CD4-positive, alpha-beta T cell (primary cell): ENCODE measurements around the gene MYB. TPM values are rescaled to one million over a fixed set of nuclear protein-coding genes. Genes with fewer than 3 reads are reported as not detected.

ENCODE experiments used
- ATAC-seq: fragments of 200-7000 bp; cut with Tn5 transposase; one replicate; pipeline ENCODE4 v1.10.0; 2022; ENCODE audit warnings: mild to moderate bottlenecking; ENCODE audit not compliant: poor library complexity
- CTCF ChIA-PET: fragments of 350-600 bp; sonication (Branson Sonifier 250); formaldehyde crosslinking; loops from one replicate; lab custom pipeline; 2021; ENCODE audit warnings: antibody characterized with exemption, inconsistent platforms; lab: Charles Lee
- POLR2A ChIA-PET: fragments of 350-600 bp; sonication (Branson Sonifier 250); formaldehyde crosslinking; loops from one replicate; lab custom pipeline; 2021; ENCODE audit warnings: antibody characterized with exemption, inconsistent platforms; lab: Charles Lee
- DNase-seq, 14 experiments: peaks; one replicate each; pipeline ENCODE4 v3.0.0-alpha.2; 2013 to 2020; ENCODE audit warnings: mixed read lengths in 2 of 14
- H3K27ac ChIP-seq, 2 donors: one replicate each; pipeline versions ENCODE4 v1.5.1 to v1.7.0; 2013; ENCODE audit warnings: low read length in 2 of 2, low read depth in 1 of 2, mild to moderate bottlenecking in 1 of 2
- H3K27me3 ChIP-seq, 2 experiments: 1 replicate in 1 of 2; 2 replicates in 1 of 2; pipeline versions ENCODE4 v1.6.1 to v1.7.0; 2013; ENCODE audit warnings: low read length in 2 of 2, control low read depth in 1 of 2, mild to moderate bottlenecking in 1 of 2, moderate library complexity in 1 of 2; ENCODE audit not compliant: insufficient read depth in 2 of 2, control insufficient read depth in 1 of 2
- H3K36me3 ChIP-seq: one replicate; pipeline ENCODE4 v1.6.1; 2013; ENCODE audit warnings: low read length, control low read depth; ENCODE audit not compliant: insufficient read depth
- H3K4me1 ChIP-seq: one replicate; pipeline ENCODE4 v1.6.1; 2013; ENCODE audit warnings: low read length, control low read depth; ENCODE audit not compliant: insufficient read depth
- H3K4me3 ChIP-seq: one replicate; pipeline ENCODE4 v1.5.1; 2013; ENCODE audit warnings: mild to moderate bottlenecking, low read length, moderate library complexity
- H3K9me3 ChIP-seq, 2 experiments: 1 replicate in 1 of 2; 2 replicates in 1 of 2; pipeline versions ENCODE4 v1.6.1 to v1.7.0; 2013; ENCODE audit warnings: low read length in 2 of 2, mild to moderate bottlenecking in 2 of 2, control low read depth in 1 of 2, moderate library complexity in 1 of 2; ENCODE audit not compliant: control insufficient read depth in 1 of 2, insufficient read depth in 1 of 2
- H3K27ac Mint-ChIP-seq: one replicate; pipeline ENCODE4 v1.8.0; 2020; ENCODE audit warnings: mixed read lengths
- H3K27me3 Mint-ChIP-seq: one replicate; pipeline ENCODE4 v1.8.0; 2021; ENCODE audit warnings: mixed read lengths
- H3K36me3 Mint-ChIP-seq: one replicate; pipeline ENCODE4 v1.8.0; 2021; ENCODE audit warnings: low read depth, mixed read lengths
- H3K4me1 Mint-ChIP-seq: one replicate; pipeline ENCODE4 v1.8.0; 2021; ENCODE audit warnings: low read depth, mixed read lengths
- H3K4me3 Mint-ChIP-seq: one replicate; pipeline ENCODE4 v1.8.0; 2020; ENCODE audit warnings: mild to moderate bottlenecking, mixed read lengths
- H3K9me3 Mint-ChIP-seq: one replicate; pipeline ENCODE4 v1.8.0; 2020; ENCODE audit warnings: mixed read lengths
- intact Hi-C, 2 experiments: fragments of 100-400 bp; cut with DNase I in 1 of 2; cut with micrococcal nuclease in 1 of 2; formaldehyde crosslinking; loops; one replicate each; pipeline versions ENCODE4 v1.15.1 to v1.9.0; 2023 to 2025; cut with DNase I, micrococcal nuclease
- total RNA-seq, 174 experiments: library from RNA in 2 of 174; stranded (reverse) in 2 of 174; gene quantifications; one replicate each; pipeline ENCODE4 v1.2.3 and lab custom pipeline; 2021 to 2026
- TF ChIP-seq, protein P1 (sequence below): fragments of 200-600 bp; IDR thresholded peaks from one replicate; pipeline ENCODE4 v1.8.0; 2022; ENCODE audit warnings: antibody characterized with exemption, mild to moderate bottlenecking

Gene MYB
- total RNA-seq, 2 experiments from 2014 or later, result 2.0 to 2.6 TPM

- H3K4me1 ChIP-seq, result no peaks in the 10 kb centered on the region
- no peak overlapping the region for H3K4me3 Mint-ChIP-seq
Measured at GRCh38 chr6:135146162-135146934, 34.8 kb upstream of the MYB start.

DNA sequence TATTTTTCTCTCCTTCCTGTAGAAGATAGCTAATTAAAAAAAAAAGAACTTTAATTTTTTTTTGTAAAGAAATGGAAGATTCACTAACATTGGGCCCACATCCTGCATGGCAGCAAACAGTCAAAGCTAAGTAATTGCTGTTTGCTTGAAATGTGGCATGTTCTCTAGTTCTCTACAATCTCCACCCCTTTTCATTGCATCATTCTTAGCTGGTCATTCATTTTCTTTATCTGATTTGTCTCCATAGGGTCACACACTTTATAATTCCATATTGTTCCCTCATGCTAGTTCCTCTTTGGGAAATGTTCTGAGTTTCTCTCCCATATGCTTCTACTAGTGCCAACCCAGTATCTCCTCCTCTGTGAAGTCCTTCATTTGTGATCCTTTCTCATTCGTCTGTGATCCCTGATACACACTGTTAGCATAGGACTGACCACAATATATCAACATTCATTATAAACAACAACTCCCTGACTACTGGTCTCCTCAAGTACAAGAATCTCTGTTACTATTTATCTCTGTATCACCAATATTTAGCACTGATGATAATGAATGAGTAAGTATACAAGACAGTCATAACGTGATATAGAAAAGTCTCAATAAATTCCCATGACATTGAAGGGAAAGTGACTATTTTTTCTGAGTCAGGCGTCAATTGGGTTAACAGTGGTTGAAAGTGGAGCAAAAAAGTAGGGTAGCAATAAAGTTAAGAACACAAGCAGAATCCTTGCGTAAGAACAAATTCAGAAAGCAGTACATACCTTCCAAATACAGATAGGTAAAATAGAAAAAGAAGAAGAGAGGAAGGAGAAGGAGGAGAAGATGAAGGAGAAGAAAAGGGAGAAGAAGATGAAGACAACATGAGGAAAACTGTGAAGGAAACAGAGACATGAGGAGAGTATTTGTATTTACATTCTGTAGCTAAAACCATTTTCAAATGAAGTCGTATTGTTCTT, 33.2 kb upstream of the MYB start:
- Mint-ChIP-seq H3K9me3 (no peaks in the 10 kb centered on the region), H3K27me3 (no peaks in the 10 kb centered on the region), H3K36me3 (no peaks in the 10 kb centered on the region), H3K4me3 (no peak overlapping the region), H3K27ac (no peak overlapping the region), H3K4me1 (peaks cover 41% of the 10 kb centered on the region)
- no peak overlapping the region for H3K27ac ChIP-seq
- ChIA-PET CTCF (interaction anchor here (0.7 kb wide), 1 partner anchor 9 kb away, joined by 3 read pairs; no protein-coding TSS in a partner anchor), POLR2A (interaction anchor here (0.7 to 1.3 kb wide), 4 partner anchors 12 to 126 kb away, joined by 3 to 4 read pairs (median 4); partner anchors contain the start of gene MYB)
- TF ChIP-seq, protein P1, sequence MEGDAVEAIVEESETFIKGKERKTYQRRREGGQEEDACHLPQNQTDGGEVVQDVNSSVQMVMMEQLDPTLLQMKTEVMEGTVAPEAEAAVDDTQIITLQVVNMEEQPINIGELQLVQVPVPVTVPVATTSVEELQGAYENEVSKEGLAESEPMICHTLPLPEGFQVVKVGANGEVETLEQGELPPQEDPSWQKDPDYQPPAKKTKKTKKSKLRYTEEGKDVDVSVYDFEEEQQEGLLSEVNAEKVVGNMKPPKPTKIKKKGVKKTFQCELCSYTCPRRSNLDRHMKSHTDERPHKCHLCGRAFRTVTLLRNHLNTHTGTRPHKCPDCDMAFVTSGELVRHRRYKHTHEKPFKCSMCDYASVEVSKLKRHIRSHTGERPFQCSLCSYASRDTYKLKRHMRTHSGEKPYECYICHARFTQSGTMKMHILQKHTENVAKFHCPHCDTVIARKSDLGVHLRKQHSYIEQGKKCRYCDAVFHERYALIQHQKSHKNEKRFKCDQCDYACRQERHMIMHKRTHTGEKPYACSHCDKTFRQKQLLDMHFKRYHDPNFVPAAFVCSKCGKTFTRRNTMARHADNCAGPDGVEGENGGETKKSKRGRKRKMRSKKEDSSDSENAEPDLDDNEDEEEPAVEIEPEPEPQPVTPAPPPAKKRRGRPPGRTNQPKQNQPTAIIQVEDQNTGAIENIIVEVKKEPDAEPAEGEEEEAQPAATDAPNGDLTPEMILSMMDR, result no peak
- ATAC-seq, result no peak
- no peaks in the 10 kb centered on the region for H3K4me1 ChIP-seq
- no peaks in the 10 kb centered on the region for H3K36me3 ChIP-seq
- no peak for DNase-seq
- no peaks in the 10 kb centered on the region for H3K9me3 ChIP-seq
- intact Hi-C loops, result loop anchor here in 1 of 2 experiments (2.0 to 5.0 kb wide), 3 partner anchors 35 to 279 kb away; no protein-coding TSS in a partner anchor
- H3K4me3 ChIP-seq, result no peak overlapping the region
- H3K27me3 ChIP-seq, result no peaks in the 10 kb centered on the region

More at GRCh38 chr6:135146162-135146934, 34.8 kb upstream of the MYB start:
- DNase-seq, result no peak
- Mint-ChIP-seq H3K27me3 (no peaks in the 10 kb centered on the region), H3K4me1 (peaks cover 51% of the 10 kb centered on the region), H3K27ac (no peak overlapping the region), H3K9me3 (no peaks in the 10 kb centered on the region), H3K36me3 (no peaks in the 10 kb centered on the region)
- Histone ChIP-seq H3K9me3 (no peaks in the 10 kb centered on the region), H3K27ac (no peak overlapping the region), H3K4me3 (no peak overlapping the region), H3K27me3 (no peaks in the 10 kb centered on the region), H3K36me3 (no peaks in the 10 kb centered on the region)
- ChIA-PET POLR2A (interaction anchor here (1.0 to 1.5 kb wide), 2 partner anchors 10 to 37 kb away, joined by 4 to 6 read pairs; no protein-coding TSS in a partner anchor), CTCF (interaction anchor here (1.1 kb wide), 1 partner anchor 37 kb away, joined by 3 read pairs; no protein-coding TSS in a partner anchor)
- intact Hi-C loops, result loop anchor here in 1 of 2 experiments (2.0 to 5.0 kb wide), 3 partner anchors 36 to 281 kb away; no protein-coding TSS in a partner anchor
- ATAC-seq, result no peak
- TF ChIP-seq, protein P1, result no peak

DNA sequence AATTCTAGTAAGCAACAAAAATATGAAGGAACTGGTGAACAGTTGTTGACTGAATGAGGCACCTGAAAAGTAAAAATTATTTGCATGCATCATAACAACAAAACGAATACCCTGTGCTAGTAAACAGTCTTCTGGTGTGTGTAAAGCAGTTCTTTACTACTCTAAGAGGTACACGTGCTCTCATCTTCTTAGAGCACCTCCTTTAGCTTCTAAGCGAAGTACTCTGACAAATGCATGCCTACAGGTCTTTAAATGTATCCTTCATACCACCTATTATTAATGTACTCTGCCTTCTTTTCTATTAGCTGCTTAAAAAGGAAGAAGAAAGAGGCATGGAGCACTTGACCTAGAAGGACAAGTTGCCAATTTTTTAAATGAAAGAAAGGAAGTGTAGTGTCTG, 32.2 kb upstream of the MYB start:
- intact Hi-C loops, result loop anchor here in 1 of 2 experiments (5.0 kb wide), 2 partner anchors 108 to 278 kb away; no protein-coding TSS in a partner anchor
- H3K4me3 Mint-ChIP-seq, result no peak overlapping the region

More for the DNA sequence above, 32.2 kb upstream of the MYB start:
- ATAC-seq, result no peak
- ChIA-PET CTCF (interaction anchor here (0.7 kb wide), 1 partner anchor 35 kb away, joined by 4 read pairs; no protein-coding TSS in a partner anchor), POLR2A (no interaction called here)
- no peaks in the 10 kb centered on the region for H3K27me3 Mint-ChIP-seq
- H3K9me3 ChIP-seq, result no peaks in the 10 kb centered on the region
- no peaks in the 10 kb centered on the region for H3K36me3 ChIP-seq
- no peaks in the 10 kb centered on the region for H3K4me1 ChIP-seq
- H3K27ac ChIP-seq, result no peak overlapping the region
- no peaks in the 10 kb centered on the region for H3K27me3 ChIP-seq
- H3K27ac Mint-ChIP-seq, result no peak overlapping the region
- TF ChIP-seq, protein P1, result no peak
- no peaks in the 10 kb centered on the region for H3K9me3 Mint-ChIP-seq
- no peak for DNase-seq
- peaks cover 41% of the 10 kb centered on the region for H3K4me1 Mint-ChIP-seq
- H3K4me3 ChIP-seq, result no peak overlapping the region
- H3K36me3 Mint-ChIP-seq, result no peaks in the 10 kb centered on the region
